CD4-positive, alpha-beta T cell treated with Interferon gamma for 1 hour (primary cell): ENCODE results near the gene TRAPPC6A.
A peak's percentile ranks its signal among the peaks of the same experiment; 100 is the strongest.
"Not testable (repeated sequence)": the region's sequence is repeated elsewhere in the genome, so short reads cannot be mapped to it uniquely, and the experiment has no call there.

Experiments
- DNase-seq: peaks from one replicate; pipeline ENCODE4 v3.0.0-alpha.2; 2020

Gene TRAPPC6A

GRCh38 chr19:45125975-45126493 lies 52.0 kb downstream of the TRAPPC6A start:
- DNase-seq = peak; percentile 58

GRCh38 chr19:45125360-45125759 lies 52.7 kb downstream of the TRAPPC6A start:
- no peak for DNase-seq

- DNase-seq = no peak
Observed at GRCh38 chr19:45124021-45124420, 54.0 kb downstream of the TRAPPC6A start.

GRCh38 chr19:45123440-45123850 lies 54.6 kb downstream of the TRAPPC6A start:
- no peak for DNase-seq

GRCh38 chr19:45122832-45123231 lies 55.2 kb downstream of the TRAPPC6A start:
- DNase-seq = no peak

- DNase-seq = no peak
Observed at GRCh38 chr19:45121827-45122345, 56.2 kb downstream of the TRAPPC6A start.

- no peak for DNase-seq
Observed at GRCh38 chr19:45119582-45119981, 58.5 kb downstream of the TRAPPC6A start.

GRCh38 chr19:45118591-45119355 lies 59.3 kb downstream of the TRAPPC6A start:
- not testable (repeated sequence) for DNase-seq

- DNase-seq = no peak
Observed at GRCh38 chr19:45118106-45118505, 59.9 kb downstream of the TRAPPC6A start.

GRCh38 chr19:45117671-45118070 lies 60.4 kb downstream of the TRAPPC6A start:
- no peak for DNase-seq

- DNase-seq = peak; percentile 16
Observed at GRCh38 chr19:45117167-45117594, 60.9 kb downstream of the TRAPPC6A start.

GRCh38 chr19:45115809-45116615 lies 62.0 kb downstream of the TRAPPC6A start:
- no peak for DNase-seq

GRCh38 chr19:45114116-45114515 lies 63.9 kb downstream of the TRAPPC6A start:
- DNase-seq = no peak

- DNase-seq = no peak
Observed at GRCh38 chr19:45113628-45114027, 64.4 kb downstream of the TRAPPC6A start.
